K562 (cell line): ENCODE measurements around the gene IL4I1. TPM values are rescaled to one million over a fixed set of nuclear protein-coding genes. Genes with fewer than 3 reads are reported as not detected.

Experiments
- AFF1 ChIP-seq, 2 experiments: fragments of 450-650 bp; IDR thresholded peaks; 2 replicates each; pipeline ENCODE4 v1.6.1; 2018; ENCODE audit warnings: mild to moderate bottlenecking in 2 of 2, low read depth in 1 of 2; ENCODE audit not compliant: partially characterized antibody in 2 of 2
- EGR1 ChIP-seq: fragments of 450-650 bp; conservative IDR thresholded peaks from 2 replicates; pipeline ENCODE4 v1.6.1; 2017; ENCODE audit warnings: mild to moderate bottlenecking
- ESRRA ChIP-seq: fragments of 450-650 bp; IDR thresholded peaks from 2 replicates; pipeline ENCODE4 v1.6.1; 2014; ENCODE audit warnings: low read depth, mild to moderate bottlenecking, moderate library complexity, borderline replicate concordance
- FOXA1 ChIP-seq: fragments of 450-650 bp; IDR thresholded peaks from 2 replicates; pipeline ENCODE4 v1.6.1; 2016; ENCODE audit warnings: mild to moderate bottlenecking, borderline replicate concordance
- GTF3C2 ChIP-seq: IDR thresholded peaks from 3 replicates; pipeline ENCODE4 v1.6.1; 2011; ENCODE audit warnings: borderline replicate concordance, mild to moderate bottlenecking, moderate library complexity; ENCODE audit not compliant: insufficient read length; ENCODE audit errors: extremely low read depth
- HIVEP1 ChIP-seq: fragments of 250-450 bp; sonication (Bioruptor Pico); IDR thresholded peaks from 2 replicates; pipeline ENCODE4 v1.4.0; 2020; ENCODE audit warnings: mild to moderate bottlenecking
- KAT7 ChIP-seq: sonication (generic); formaldehyde crosslinking; IDR thresholded peaks from 2 replicates; pipeline ENCODE4 v1.8.0; 2022; ENCODE audit warnings: missing genetic modification reagents, mild to moderate bottlenecking, borderline replicate concordance
- KLF6 ChIP-seq: fragments of 250-450 bp; sonication (Bioruptor Pico); IDR thresholded peaks from 2 replicates; pipeline ENCODE4 v1.4.0; 2020; ENCODE audit warnings: mild to moderate bottlenecking, moderate library complexity, borderline replicate concordance
- NFRKB ChIP-seq: fragments of 450-650 bp; IDR thresholded peaks from 2 replicates; pipeline ENCODE4 v1.6.1; 2016; ENCODE audit warnings: low read depth
- RBFOX2 ChIP-seq: fragments of 200-400 bp; formaldehyde crosslinking; IDR thresholded peaks from 2 replicates; pipeline ENCODE4 v1.6.1; 2017; ENCODE audit warnings: low read depth, mild to moderate bottlenecking, low read length, moderate library complexity
- RBM25 ChIP-seq: fragments of 200-400 bp; formaldehyde crosslinking; IDR thresholded peaks from 2 replicates; pipeline ENCODE4 v1.6.1; 2018; ENCODE audit warnings: low read length, low read depth, moderate library complexity; ENCODE audit not compliant: severe bottlenecking
- SIN3A ChIP-seq, 2 experiments: fragments of 150-350 bp in 1 of 2; IDR thresholded peaks; 2 replicates each; pipeline ENCODE4 v1.6.1; 2011 to 2016; ENCODE audit warnings: borderline replicate concordance in 2 of 2, low read depth in 2 of 2, low read length in 2 of 2, mild to moderate bottlenecking in 2 of 2, moderate library complexity in 2 of 2; ENCODE audit not compliant: control insufficient read depth in 1 of 2
- TGIF2 ChIP-seq: sonication (generic); formaldehyde crosslinking; IDR thresholded peaks from 2 replicates; pipeline ENCODE4 v1.8.1; 2022; ENCODE audit warnings: mild to moderate bottlenecking, missing genetic modification reagents, moderate library complexity
- ZBTB7A ChIP-seq: IDR thresholded peaks from 2 replicates; pipeline ENCODE4 v1.6.1; 2011; ENCODE audit warnings: low read depth, mild to moderate bottlenecking, low read length, moderate library complexity, borderline replicate concordance; ENCODE audit not compliant: control insufficient read depth
- polyA plus RNA-seq, 8 experiments: library from polyadenylated mRNA; depleted of rRNA in 4 of 8; stranded (reverse) in 5 of 8; unstranded in 3 of 8; fragments of >200 nt; fragmentation: Nextera tagmentation in 2 of 8; fragmentation: Illumina TruSeq in 1 of 8; extraction: Ambion mirVana in 2 of 8; extraction: Trizol in 1 of 8; gene quantifications; 2 replicates each; pipeline versions ENCODE4 v1.2.1 to v1.2.3, GENCODE V29; 2011 to 2014; ENCODE audit warnings: inconsistent platforms in 1 of 8, missing spikeins in 1 of 8
- total RNA-seq, 7 experiments: library from RNA; depleted of rRNA in 6 of 7; stranded (reverse); fragments of >200 nt in 6 of 7; fragmentation: Illumina TruSeq in 2 of 7; extraction: Trizol in 2 of 7; gene quantifications; 2 replicates each; pipeline versions ENCODE4 v1.2.1 to v1.2.3, GENCODE V29; 2011 to 2021; ENCODE audit warnings: low replicate concordance in 1 of 7
- TF ChIP-seq, protein P1 (sequence below): sonication (generic); formaldehyde crosslinking; IDR thresholded peaks from 2 replicates; pipeline ENCODE4 v1.8.0; 2022; ENCODE audit warnings: missing genetic modification reagents, mild to moderate bottlenecking, borderline replicate concordance
- TF ChIP-seq, protein P2 (sequence below): fragments of 450-650 bp; IDR thresholded peaks from 2 replicates; pipeline ENCODE4 v1.7.0; 2016; ENCODE audit warnings: borderline replicate concordance

IL4I1 gene
- total and polyA plus RNA-seq, 9 of the 15 experiments (the other 6 are each of a cell fraction or from before 2014, with no cell fraction given): 0.06 to 0.95 (median 0.43) TPM; not detected in 2

DNA sequence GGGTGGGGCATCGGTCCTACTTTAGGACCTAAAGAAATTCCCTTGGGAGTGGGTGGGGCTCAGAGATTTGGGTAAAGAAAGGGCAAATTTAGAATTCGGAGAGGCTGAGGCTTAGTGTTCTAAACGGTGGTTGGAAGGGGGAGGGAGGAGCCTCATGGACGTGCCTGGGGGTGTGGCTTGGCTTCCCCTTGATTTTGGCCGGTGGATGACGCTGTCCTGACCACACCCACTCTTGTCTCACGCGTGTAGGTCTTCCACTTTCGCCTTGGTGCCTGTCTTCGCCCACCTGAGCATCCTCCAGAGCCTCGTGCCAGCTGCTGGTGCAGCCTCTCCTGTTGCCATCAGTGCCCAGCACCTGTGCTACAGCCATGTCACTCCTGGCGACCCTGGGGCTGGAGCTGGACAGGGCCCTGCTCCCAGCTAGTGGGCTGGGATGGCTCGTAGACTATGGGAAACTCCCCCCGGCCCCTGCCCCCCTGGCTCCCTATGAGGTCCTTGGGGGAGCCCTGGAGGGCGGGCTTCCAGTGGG is 33.9 kb upstream of the IL4I1 start (continued):
- TF ChIP-seq, protein P1, sequence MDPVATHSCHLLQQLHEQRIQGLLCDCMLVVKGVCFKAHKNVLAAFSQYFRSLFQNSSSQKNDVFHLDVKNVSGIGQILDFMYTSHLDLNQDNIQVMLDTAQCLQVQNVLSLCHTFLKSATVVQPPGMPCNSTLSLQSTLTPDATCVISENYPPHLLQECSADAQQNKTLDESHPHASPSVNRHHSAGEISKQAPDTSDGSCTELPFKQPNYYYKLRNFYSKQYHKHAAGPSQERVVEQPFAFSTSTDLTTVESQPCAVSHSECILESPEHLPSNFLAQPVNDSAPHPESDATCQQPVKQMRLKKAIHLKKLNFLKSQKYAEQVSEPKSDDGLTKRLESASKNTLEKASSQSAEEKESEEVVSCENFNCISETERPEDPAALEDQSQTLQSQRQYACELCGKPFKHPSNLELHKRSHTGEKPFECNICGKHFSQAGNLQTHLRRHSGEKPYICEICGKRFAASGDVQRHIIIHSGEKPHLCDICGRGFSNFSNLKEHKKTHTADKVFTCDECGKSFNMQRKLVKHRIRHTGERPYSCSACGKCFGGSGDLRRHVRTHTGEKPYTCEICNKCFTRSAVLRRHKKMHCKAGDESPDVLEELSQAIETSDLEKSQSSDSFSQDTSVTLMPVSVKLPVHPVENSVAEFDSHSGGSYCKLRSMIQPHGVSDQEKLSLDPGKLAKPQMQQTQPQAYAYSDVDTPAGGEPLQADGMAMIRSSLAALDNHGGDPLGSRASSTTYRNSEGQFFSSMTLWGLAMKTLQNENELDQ (CRISPR knock-in tag): no peak
- TF ChIP-seq NFRKB (no peak), RBFOX2 (peak; percentile 86), RBM25 (no peak), EGR1 (no peak), FOXA1 (no peak), KAT7 (CRISPR knock-in tag) (no peak), HIVEP1 (CRISPR knock-in tag) (no peak), AFF1 (IDR thresholded peaks at IDR 0.05; ENCODE audit: low read depth in 1 of 2, partially characterized antibody in 2 of 2) (peak; percentile 20 to 42), KLF6 (CRISPR knock-in tag) (no peak), GTF3C2 (no peak), ESRRA (no peak), ZBTB7A (no peak), SIN3A (IDR thresholded peaks at IDR 0.05; ENCODE audit: borderline replicate concordance in 2 of 2, control insufficient read depth in 1 of 2, low read depth in 2 of 2, low read length in 2 of 2) (peak in 1 of 2 experiments; percentile 5; a peak in 1 of 4 replicates), TGIF2 (CRISPR knock-in tag) (no peak)
- TF ChIP-seq, protein P2, sequence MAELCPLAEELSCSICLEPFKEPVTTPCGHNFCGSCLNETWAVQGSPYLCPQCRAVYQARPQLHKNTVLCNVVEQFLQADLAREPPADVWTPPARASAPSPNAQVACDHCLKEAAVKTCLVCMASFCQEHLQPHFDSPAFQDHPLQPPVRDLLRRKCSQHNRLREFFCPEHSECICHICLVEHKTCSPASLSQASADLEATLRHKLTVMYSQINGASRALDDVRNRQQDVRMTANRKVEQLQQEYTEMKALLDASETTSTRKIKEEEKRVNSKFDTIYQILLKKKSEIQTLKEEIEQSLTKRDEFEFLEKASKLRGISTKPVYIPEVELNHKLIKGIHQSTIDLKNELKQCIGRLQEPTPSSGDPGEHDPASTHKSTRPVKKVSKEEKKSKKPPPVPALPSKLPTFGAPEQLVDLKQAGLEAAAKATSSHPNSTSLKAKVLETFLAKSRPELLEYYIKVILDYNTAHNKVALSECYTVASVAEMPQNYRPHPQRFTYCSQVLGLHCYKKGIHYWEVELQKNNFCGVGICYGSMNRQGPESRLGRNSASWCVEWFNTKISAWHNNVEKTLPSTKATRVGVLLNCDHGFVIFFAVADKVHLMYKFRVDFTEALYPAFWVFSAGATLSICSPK: no peak
